NCI-H82 treated with DMSO at 0.1 percent for 48 hours (cell line): ENCODE measurements around the gene MYBPH.

Source experiments
- DNase-seq: peaks from one replicate; lab custom pipeline; 2025; ENCODE audit not compliant: unreplicated experiment; lab: John Stamatoyannopoulos, UW

MYBPH gene

DNA sequence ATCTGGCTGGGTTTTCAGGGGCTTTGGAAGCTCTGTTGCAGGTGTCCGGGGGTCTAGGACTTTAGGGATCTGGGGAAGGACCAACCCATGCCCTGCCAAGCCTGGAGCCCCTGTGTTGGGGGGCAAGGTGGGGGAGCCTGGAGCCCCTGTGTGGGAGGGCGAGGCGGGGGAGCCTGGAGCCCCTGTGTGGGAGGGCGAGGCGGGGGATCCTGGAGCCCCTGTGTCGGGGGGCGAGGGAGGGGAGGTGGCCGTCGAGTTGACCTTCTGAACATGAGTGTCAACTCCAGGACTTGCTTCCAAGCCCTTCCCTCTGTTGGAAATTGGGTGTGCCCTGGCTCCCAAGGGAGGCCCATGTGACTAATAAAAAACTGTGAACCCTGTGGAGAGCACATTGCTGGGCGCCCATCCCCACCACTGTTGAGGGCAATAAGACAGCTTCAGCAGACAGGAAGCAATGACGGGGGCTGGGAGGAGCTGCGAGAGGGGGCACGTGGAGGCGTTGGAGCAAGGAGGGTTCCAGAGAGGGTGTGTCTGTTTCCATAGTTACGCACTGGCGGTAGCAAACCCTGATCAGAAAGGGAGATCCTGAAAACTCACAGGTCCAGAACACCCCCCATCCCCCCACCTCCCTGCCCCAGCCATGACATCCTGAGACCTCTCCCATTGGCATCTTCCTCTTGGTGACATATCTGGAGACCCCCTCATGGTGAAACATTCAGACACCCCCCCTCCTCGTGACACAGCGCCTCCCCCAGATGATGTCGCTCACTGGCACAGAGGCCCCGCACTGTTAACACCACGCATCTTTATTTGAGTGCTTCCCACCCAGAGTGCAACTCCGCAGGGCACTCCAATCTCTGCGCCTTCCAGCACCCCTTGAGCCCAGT is 8.4 kb downstream of the MYBPH start:
- no peak for DNase-seq

DNA sequence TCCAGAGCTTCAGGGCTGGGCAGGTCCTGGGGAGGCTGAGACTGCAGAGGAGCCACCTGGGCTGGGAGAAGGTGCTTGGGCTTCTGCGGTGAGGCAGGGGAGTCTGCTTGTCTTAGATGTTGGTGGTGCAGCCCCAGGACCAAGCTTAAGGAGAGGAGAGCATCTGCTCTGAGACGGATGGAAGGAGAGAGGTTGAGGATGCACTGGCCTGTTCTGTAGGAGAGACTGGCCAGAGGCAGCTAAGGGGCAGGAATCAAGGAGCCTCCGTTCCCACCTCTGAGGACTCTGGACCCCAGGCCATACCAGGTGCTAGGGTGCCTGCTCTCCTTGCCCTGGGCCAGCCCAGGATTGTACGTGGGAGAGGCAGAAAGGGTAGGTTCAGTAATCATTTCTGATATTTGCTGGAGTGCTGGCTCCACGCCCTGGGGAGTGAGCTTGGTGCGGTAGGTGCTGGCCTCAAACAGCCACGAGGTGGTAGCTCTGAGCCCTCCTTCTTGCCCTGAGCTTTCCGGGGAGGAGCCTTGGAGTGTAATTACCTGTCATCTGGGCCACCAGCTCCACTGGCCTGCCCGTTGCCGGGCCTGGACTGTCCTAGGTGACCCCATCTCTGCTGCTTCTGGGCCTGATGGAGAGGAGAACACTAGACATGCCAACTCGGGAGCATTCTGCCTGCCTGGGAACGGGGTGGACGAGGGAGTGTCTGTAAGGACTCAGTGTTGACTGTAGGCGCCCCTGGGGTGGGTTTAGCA is 9.3 kb downstream of the MYBPH start:
- no peak for DNase-seq

DNA sequence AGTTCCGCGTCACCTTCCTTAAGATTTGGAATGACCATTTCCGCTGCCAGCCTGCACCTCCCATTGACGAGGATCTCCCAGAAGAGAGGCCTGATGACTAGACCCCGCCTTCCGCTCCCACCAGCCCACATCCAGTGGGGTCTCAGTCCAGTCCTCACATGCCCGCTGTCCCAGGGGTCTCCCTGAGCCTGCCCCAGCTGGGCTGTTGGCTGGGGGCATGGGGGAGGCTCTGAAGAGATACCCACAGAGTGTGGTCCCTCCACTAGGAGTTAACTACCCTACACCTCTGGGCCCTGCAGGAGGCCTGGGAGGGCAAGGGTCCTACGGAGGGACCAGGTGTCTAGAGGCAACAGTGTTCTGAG is 9.8 kb downstream of the MYBPH start:
- no peak for DNase-seq

DNA sequence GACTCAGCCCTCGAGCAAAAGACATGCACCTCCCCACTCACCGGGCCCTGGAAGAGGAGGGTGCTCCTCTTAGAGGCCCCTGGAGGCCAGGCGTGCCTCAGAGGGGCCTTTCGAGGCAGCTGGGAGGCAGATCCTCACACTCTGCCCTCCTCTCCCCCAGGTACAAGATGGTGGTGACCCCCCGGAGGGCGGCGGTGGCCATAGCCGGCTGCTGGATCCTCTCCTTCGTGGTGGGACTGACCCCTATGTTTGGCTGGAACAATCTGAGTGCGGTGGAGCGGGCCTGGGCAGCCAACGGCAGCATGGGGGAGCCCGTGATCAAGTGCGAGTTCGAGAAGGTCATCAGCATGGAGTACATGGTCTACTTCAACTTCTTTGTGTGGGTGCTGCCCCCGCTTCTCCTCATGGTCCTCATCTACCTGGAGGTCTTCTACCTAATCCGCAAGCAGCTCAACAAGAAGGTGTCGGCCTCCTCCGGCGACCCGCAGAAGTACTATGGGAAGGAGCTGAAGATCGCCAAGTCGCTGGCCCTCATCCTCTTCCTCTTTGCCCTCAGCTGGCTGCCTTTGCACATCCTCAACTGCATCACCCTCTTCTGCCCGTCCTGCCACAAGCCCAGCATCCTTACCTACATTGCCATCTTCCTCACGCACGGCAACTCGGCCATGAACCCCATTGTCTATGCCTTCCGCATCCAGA is 10.4 kb downstream of the MYBPH start:
- no peak for DNase-seq

DNA sequence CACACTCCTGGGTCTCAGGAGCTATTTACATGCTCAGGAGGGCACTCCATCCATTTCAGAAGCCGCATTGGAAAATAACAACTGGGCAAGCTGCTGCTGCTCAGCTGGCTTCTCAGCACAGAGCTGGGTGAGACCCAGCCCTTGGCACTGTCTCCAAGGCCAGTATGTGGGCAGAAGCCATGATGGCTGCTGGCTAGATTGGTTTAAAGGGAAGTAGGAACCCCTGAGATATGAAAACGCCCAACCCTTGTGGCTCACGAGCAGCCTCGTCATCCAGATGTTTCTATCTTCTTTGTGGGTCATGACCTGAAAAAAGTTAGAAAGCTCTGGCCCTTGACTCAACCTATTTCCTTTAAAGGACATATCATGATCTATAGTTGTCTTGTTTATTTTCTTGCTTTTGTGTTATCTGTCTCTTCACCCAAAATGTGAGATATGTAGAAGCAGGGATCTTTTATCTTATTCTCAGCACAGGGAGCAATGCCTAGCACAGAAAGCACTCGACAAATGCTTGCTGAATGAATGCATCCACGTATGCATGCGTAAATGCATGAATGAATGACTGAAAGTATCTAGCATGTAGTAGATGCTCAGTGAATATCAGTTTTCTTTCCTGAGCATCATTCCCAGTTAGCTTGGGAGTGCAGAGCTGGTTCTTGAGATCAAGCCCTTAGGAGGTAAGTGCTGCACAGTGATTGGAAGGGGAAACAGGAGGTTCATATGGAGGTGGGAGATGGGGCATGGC is 11.6 kb downstream of the MYBPH start:
- DNase-seq, result no peak

DNA sequence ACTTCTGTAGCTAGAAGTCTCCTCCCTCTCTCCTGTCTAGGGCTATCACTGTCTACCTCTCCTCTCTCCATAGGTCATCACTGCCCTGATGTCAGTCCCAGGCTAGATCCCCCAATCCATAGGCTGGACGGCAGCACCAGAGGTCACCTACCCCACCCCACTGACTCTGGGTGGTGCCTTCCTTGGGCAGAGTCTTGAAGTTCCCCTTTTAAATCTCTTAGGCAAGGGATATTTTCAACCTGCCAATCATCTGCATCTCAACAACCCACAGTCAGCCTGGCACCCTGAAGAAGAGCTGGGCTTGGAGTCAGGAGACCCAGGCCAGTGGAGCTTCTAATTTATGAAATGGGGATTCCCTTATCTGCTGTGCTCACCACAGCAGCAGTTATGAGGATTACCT is 13.2 kb downstream of the MYBPH start:
- no peak for DNase-seq

DNA sequence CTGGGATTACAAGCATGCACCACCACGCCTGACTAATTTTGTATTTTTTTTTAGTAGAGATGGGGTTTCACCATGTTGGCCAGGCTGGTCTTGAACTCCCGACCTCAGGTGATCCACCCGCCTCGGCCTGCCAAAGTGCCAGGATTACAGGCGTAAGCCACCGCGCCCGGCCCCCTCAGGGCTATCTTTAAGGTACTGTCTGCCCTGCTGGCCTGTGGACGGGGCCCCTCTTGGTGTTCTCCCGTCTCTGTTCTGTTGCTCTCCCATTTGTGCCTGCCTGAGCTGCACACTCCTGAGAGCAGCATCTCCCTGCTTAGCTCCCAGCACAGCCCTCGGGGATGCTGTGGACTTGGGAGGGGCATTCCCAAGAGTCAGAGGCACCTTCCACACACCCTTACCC is 13.9 kb downstream of the MYBPH start:
- DNase-seq, result no peak

DNA sequence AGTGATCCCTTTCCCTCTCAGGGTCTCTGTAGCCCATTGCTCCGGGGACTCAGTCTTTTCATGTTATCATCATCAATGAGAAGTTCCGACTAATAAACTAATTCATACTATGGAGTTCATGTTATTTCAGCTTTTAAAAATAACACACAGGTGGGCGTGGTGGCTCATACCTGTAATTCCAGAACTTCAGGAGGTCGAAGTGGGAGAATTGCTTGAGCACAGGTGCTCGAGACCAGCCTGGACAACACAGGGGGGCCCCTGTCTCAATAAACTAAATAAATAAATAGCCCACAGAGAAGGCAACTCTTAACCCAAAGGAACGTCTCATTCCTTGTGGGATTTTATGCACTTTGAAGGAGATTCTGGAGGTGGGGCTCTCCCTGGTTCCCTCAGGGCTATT is 14.5 kb downstream of the MYBPH start:
- no peak for DNase-seq

DNA sequence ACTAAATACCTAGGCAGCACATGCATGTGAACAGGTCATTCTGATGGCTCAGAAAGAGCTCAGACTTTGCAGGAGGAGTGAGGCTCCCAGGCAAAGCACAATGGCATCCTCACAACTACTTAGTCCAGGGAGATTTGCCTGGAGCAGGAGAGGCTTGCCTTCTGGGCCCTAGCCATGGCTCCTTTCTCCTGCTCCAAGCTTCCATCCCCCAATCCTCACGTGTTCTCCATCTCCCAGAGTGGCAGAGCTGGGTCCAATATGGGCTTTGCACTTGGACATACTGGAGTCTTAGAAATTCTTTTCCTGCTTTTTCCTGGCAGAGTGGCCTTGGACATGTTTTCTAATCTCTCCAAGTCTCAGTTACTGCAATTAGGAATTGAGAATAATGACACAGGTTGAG is 15.8 kb downstream of the MYBPH start:
- no peak for DNase-seq

DNA sequence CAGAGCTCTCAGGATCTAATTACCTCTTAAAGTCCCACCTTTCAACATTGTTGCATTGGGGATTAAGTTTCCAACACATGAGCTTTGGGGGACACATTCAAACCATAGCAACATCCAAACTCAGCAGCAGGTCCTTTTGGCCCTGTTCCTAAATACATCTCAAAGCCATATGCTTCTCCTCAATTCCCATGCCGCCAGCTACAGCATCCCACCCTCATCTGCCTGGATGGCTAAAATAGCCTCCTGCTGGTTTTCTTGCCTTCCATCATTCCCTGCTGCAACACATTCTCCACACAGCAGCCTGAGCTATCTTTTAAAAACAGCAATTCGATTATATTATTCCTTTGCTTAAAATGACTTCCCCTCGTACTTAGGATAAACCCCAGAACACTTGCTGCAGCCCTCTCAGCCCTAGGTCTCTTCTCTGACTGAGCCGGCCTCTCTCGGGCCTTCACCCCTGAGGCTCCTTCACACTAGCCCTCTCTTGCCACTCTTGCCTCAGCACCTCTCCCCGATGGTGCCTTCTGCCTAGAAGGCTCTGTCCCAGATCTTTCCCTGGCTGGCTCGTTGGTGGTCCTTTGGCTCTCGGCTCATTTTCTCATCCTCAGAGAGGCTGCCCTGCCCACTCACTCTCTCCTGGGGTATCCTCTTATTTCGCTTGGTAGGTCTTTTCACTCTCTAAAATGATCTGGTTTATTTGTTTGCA is 16.5 kb downstream of the MYBPH start:
- DNase-seq, result peak; percentile 85

DNA sequence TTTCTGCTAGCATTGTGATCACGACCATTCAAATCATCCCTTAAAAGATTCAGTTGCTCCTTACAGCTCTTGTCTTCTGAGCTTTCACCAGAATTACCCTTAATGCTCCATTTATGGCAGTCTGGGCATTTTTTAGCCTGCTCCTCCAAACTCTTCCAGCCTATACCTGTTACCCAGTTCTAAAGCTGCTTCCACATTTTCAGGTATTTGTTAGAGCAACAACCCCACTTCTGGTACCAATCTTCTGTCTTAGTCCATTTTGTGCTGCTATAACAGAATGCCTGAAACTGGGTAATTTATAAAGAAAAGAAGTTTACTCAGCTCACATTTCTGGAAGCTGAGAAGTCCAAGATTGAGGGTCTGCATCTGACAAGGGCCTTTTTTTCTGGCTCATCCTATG is 17.2 kb downstream of the MYBPH start:
- DNase-seq, result no peak

DNA sequence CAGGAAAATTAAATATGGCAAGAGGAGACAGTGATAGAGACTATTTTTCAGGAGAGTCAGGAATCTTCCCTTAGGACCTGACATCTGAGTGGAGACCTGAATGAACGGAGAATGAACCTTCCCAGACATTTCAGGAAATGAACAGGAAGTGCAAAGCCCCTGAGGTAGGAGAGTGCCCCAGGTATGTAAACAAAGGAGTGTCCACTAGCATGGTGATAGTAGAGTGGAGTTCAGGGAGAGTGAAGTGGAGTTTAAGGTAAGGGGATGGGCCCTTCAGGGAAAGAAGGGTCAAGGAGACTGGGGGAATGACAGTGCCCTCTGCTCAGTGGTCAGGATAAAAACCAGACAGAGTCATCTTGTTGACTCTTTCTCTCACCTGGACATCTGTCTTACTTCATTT is 19.3 kb downstream of the MYBPH start:
- no peak for DNase-seq

DNA sequence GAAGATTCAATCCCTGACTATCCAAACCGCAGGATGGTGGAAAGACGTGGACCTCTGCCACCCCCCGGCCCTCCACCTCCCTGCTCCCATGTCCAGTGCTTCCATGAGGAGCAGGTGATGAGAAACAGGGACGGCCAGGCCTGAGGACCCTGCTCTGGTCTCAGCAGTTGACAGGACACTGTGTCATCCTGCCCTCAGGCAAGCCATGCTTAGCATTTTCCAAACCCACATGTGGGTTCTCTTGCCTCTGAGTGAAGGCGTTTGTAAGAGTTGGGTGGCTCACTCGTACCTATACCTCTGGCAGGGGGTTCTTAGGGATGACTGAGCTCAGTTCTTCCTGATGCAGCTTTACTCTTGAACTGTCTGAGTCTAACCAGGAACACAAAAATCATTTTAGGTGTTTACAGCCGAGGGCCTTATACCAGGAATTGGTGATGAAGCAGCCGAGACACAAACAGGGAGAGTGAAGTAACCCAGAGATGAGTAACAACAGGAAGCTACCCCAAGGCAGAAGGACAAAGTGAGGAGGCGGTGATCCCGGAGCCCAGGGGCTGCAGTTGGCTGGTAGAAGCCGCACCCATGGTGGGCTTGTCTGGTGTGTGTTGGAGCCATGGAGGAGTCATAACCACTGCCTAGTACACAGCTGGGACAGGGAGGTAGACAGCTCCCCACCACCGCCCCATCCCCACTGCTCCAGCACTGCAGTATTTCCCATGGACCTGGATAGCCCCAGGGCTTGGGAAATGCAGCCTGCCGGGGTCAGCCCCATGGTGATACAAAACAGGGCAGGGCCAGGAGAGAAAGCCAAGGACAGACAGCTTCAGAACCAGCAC is 21.4 kb downstream of the MYBPH start:
- DNase-seq, result no peak

DNA sequence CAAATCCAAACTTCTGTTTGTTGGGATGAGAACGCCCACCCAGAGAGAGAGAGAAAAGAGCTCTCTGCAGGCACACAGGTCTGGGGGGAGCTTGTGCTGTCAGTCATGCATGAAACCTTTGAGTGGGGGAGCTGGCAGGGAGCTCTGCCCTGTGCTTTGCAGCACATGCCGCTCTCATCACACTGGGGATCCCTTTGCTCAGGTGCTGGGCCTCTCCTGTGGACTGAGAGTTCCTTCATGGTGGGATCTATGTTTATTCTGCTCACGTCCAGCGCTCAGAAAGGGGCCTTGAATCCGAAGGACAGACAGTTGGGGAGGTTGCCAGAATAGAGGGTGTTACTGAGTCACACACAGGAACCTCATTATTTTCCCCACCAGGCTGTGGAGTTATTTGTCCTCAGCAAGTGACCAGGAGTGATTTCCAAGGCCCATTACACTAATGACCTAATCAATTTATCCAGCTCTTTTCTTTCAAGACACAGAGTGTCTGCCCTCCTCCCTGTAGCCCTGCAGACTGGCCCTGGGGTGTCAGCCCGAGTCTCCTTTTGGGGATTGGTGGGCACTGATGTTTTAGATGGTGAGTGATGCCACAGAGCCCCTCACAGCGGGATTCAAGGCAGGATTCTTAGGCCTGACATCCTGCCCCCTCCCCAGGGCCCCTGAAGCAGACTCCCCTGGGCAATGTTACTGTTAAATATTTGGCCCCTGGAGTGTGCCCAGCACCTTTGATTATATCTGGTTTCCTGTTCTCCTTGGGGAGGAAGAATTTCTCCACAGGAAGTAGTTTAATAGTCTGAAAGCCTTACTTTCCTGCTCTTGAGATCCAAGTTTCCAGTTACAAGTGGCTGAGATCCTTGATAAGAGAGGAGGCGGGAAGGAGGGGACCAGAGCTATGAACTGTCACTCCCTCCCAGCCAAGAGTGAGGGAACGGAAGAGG is 22.3 kb downstream of the MYBPH start:
- DNase-seq, result no peak

DNA sequence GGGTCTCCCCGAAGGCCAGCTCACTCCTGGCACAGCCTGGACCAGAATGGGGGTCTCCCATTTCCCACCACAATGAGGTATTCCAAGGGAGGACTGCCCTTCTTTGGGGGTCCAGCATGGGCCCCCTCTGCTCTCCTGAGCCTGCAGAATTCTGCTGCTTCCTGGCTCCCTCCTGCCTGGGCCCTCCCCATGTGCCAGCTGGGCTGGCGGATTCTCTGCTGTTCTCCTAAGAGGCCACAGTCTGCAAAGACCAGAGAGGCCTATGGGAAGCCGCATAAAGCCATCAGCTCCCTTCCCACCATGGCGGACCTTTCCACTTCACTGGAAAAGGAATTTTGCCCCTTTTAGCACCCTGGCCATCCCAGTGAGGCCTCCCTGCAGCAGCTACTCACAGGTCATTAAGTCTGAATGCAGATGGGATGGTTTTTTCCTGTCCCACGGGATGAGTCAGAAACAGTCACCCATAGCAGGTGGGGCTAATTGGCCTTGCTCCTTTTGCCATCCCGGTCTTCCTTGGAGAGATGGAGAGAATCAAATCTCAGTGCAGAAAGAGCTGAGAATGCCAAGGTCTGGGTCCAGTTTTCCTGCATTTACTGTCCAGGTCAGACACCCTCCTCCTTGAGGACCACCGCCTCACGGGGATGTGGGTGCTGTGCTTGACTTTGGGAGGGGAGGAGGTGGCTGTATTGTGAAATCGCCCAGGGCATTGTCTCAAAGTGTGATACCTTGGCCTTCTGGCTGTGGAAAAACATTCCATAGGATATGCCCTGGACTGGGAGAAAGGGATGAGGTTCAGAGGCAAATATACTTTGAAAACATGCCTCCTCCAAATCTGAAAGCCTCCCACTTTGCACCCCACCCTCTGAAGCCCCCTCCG is 23.2 kb downstream of the MYBPH start:
- DNase-seq, result no peak

DNA sequence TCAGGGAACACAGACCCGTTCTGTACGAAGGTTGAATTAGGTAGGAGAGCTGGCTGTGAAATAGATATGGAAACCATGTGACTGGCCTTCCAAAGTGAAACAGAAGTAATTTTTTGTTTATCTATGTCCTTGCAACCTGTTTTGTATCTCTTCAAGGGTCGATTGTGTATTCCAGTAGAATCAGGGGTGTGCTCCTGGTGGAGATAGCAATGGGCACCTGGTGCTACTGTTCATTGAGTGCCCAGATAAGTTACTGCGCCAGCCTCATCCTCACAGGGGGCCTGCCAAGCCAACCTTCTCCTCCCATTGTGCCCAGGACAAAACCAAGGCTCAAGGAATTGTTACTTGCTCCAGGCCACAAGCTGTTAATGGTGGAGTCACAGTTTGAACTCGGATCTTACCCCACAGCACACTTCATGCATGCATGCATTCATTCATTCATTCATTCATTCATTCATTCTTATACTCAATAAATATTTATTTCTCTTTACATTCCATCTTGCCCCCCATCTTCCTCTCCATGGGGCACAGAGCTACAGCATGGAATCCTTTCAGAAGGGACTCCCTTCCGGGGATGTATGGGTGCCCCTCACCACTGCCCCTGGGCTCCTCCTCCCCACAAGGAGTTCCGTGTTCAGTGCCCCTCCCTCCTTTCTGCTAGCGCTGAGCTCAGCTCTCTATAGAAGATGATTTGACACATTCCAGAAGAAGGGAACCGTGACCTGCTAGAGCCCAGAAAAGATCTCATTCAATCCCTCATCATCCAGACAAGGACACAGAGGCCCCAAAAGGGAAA is 24.1 kb downstream of the MYBPH start:
- DNase-seq, result no peak
